GM20000 (cell line): Measurements from ENCODE around the gene NRCAM.

Experiments used
- DNase-seq: peaks from one replicate; pipeline ENCODE4 v3.0.0; 2012; ENCODE audit warnings: low spot score
- TF ChIP-seq, protein P1 (sequence below): IDR thresholded peaks from 2 replicates; pipeline ENCODE4 v1.5.1; 2012; ENCODE audit warnings: mild to moderate bottlenecking, control low read depth; ENCODE audit errors: extremely low read depth, missing control alignments

NRCAM gene

DNA sequence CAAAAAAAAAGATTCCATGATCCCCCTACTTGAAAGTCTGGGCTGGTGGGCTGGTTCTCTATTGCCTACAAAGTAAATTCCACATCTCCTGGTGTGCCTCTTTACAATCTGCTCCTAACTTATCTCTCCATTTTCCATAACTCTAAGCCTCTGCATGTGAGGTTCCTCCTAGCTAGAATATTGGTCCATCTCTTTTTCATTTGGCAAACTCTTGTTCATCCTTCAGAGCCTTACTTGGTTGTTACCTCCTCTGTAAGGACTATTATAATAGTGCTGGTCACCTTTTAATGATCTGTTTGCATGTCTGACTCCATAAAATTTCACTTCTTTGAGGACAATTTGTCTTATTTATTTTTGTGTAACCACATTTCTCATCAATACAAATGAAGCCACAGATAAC lies 1.6 kb upstream of the NRCAM start:
- TF ChIP-seq, protein P1, sequence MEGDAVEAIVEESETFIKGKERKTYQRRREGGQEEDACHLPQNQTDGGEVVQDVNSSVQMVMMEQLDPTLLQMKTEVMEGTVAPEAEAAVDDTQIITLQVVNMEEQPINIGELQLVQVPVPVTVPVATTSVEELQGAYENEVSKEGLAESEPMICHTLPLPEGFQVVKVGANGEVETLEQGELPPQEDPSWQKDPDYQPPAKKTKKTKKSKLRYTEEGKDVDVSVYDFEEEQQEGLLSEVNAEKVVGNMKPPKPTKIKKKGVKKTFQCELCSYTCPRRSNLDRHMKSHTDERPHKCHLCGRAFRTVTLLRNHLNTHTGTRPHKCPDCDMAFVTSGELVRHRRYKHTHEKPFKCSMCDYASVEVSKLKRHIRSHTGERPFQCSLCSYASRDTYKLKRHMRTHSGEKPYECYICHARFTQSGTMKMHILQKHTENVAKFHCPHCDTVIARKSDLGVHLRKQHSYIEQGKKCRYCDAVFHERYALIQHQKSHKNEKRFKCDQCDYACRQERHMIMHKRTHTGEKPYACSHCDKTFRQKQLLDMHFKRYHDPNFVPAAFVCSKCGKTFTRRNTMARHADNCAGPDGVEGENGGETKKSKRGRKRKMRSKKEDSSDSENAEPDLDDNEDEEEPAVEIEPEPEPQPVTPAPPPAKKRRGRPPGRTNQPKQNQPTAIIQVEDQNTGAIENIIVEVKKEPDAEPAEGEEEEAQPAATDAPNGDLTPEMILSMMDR: no peak
- DNase-seq: no peak

DNA sequence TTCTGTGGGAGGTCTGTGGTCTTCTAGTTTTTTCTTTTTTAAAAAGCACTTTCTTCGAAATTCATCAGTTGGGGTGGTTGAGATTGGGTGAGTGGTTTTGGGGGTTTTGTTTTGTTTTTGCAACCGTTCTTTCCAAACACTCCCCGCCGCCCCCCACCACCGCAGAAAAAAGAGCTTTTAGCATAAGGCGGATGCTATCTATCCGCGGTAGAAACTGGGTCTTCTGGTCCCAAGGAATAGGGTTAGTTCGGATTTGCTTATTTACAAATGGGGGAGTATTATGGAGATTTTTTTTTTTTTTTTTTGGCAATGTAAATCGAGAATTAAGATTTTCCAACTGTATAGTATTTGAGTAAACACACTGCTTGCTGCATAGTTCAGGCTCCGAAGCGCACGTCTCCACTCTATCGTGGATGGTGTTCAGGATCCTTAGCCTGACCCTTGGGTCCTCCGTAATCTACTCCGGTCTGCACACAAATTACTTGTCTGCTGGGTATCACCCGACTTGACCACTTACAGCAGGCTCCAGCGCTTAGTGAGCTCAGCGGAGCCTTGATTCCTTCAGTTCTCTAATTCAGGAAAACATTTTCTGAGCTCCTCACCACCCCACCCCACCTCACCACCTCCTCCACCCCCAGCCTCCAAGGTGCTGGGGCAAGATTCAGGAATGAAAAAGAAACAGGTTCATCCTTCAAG lies 757 bp upstream of the NRCAM start:
- no peak for DNase-seq
- TF ChIP-seq, protein P1: no peak

DNA sequence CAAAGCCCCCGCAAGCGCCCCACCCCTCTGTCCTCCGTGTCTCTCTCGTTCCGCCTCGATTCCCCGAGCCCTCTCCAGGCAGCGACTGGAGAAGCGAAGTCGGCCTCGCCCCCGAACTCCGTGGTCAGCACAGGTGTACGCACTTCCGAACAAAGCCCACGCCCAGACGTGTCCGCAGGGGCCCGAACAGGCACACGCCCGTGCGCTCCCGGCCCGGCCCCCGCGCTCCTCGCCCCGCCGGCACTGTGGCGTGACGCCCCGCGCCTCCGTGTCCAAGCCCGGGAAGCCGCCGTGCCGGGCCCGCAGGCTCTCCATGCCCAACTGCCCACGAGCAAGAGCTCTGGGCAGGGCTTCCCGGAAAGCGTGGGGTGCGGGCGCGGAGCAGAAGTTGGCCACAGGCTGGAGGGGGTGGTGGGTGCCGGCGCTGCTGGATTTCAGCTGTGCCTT lies 662 bp downstream of the NRCAM start:
- peak; percentile 58 for DNase-seq
- TF ChIP-seq, protein P1: no peak

DNA sequence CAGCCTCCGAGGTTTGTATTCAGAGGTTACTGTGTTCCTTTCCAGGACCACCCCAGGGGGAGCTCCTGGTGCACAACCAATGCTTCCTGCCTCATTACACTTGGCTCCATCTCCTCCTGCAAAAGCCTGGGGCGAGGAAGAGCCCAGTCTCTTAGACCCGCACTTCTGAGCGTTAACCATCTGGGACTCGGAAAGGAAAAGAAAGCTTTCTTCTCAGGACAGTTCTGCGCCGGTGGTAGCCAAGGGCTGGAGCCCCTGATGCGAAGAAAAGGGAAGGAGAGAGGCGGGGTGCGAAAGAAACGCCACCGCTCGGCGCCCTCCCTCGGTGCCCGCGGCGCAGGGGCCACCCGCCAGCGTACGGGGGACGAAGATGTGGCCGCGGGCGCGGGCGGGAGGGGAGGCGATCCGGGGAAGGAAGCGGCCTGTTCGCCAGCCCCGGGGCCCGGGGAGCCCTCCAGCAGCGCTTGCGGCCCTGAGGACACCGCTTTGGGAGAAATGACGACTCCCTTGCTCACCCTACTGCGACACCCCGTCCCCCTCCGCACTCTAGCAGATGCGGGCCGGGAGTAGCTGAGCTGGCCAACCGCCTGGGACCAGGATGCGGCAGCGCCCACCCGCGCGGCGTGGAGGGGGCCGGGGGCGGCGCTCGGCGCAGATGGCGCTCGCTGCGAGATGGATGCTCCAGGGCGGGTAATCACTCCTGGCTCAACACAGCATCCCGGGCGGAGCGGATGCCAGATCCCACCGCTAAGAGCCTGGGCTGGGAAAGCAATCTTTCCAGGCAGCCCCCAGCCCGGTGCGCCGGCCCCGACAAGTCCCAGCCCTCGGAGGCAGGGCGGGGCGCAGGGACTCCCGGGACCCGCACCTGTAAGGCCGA lies 1.3 kb downstream of the NRCAM start:
- TF ChIP-seq, protein P1: no peak
- peak; percentile 59 for DNase-seq

DNA sequence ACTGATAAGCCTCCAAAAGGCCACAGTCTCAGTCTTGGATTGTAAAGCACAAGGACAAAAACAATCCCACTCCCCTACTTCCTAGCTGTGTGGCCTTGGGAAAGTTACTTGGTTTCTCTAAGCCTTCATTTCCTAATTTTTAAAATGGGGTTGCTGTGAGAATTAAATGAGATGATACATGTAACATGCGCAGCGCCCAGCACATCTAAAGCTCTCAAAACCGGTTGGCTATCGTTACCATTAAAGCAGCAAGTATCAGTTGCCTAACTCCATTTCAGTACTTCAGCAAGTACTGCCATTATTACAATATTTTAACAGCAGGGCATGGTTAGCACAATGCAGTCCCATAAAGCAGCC lies 1.9 kb downstream of the NRCAM start:
- TF ChIP-seq, protein P1: no peak
- DNase-seq: no peak

DNA sequence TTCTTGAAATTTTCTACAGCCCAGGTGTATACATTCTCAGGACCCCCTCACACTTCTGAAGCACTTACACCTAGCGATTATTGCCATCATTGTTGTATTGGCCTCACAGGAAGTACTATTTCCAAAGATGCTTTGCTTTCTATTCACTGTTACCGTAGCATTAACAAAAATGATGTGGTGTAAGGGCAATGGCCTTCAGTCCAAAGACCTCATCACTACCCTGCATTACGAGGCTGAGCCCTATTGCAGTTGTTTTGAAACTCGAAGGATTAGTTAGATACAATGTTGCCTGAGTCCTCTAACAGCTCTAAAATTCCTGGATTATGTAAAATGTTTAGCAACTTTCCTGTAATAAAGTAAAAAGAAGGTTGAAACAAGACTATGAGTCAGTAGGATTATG lies 2.9 kb downstream of the NRCAM start:
- DNase-seq: no peak
- TF ChIP-seq, protein P1: no peak

DNA sequence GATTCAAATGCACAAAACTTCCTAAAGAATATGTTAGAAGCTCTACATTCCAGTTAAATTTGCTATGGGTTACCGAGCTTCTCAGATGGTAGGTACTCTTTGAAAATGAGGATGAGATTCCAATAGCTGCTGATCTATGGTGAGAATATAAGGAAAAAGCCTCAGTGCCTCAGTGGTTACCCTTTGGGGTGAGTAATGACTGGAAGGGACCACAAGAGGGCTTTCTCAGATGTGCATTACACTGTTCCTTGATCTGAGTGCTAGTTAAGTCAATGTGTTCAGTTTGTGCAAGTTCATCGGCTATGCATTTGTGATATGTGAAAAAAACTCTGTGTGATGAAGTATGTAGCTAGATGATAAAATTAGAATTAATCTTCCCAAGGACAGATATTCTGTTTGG lies 3.5 kb downstream of the NRCAM start:
- peak; percentile 56 for DNase-seq
- TF ChIP-seq, protein P1: peak; percentile 56
